Measurements from ENCODE around the gene KRTAP3-3. TPM values are rescaled to one million over a fixed set of nuclear protein-coding genes. Genes with fewer than 3 reads are reported as not detected.

Gene KRTAP3-3
- total and polyA plus RNA-seq, 2 of the 8 experiments (the other 6 are each of a cell fraction or from before 2014, with no cell fraction given): not detected

- Histone ChIP-seq H2BK120ac (replicated peaks; ENCODE audit: low read depth, low read length) (no peak overlapping the region), H3K4me1 (replicated peaks in 1 of 4; ENCODE audit: control insufficient read depth in 3 of 4, insufficient read depth in 4 of 4, low read length in 3 of 4) (peaks cover 0 to 7% (median 0%) of the 10 kb centered on the region in 4 experiments; a peak in 2 of 7 replicates), H4K5ac (ENCODE audit: insufficient read length, low read depth, low read length) (no peak overlapping the region), H3K27me3 (replicated peaks in 1 of 4; ENCODE audit: control insufficient read depth in 3 of 4, extremely low read depth in 1 of 4, insufficient read depth in 3 of 4, low read length in 3 of 4) (no peaks in the 10 kb centered on the region), H2BK12ac (ENCODE audit: low read depth, low read length) (peak overlapping the region; percentile 4; the same call in 1 of the 2 replicates), H3K23me2 (ENCODE audit: low read depth, low read length) (no peaks in the 10 kb centered on the region), H3K36me3 (ENCODE audit: control insufficient read depth in 2 of 4, insufficient read depth in 4 of 4, low read length in 3 of 4) (no peaks in the 10 kb centered on the region), H3K4me3 (ENCODE audit: extremely low read depth in 1 of 4, insufficient read depth in 2 of 4, low read depth in 3 of 4, low read length in 4 of 4) (no peak overlapping the region), H3K9me3 (ENCODE audit: insufficient read depth in 2 of 2, low read depth in 1 of 2, low read length in 1 of 2) (no peaks in the 10 kb centered on the region), H3K23ac (ENCODE audit: insufficient read length) (no peak overlapping the region), H3K4ac (replicated peaks; ENCODE audit: insufficient read length, low read depth, low read length) (no peak overlapping the region), H2BK15ac (ENCODE audit: low read length) (no peak overlapping the region), H4K20me1 (replicated peaks in 1 of 2; ENCODE audit: control insufficient read depth in 1 of 2, insufficient read depth in 2 of 2, low read length in 2 of 2) (no peaks in the 10 kb centered on the region), H3K79me1 (ENCODE audit: low read depth, low read length) (no peaks in the 10 kb centered on the region), H3K14ac (ENCODE audit: insufficient read length) (no peak overlapping the region), H3K9ac (replicated peaks in 1 of 4; ENCODE audit: extremely low read depth in 1 of 4, low read depth in 3 of 4, low read length in 3 of 4) (no peak overlapping the region), H3K4me2 (ENCODE audit: insufficient read depth in 1 of 2, low read depth in 2 of 2, low read length in 2 of 2) (no peak overlapping the region), H3K18ac (ENCODE audit: extremely low read depth, low read length) (no peak overlapping the region), H3K27ac (ENCODE audit: low read depth, low read length) (no peak overlapping the region), H4K8ac (ENCODE audit: extremely low read depth, insufficient read depth, low read length) (no peak overlapping the region), H2AFZ (ENCODE audit: low read length) (no peak overlapping the region), H4K91ac (replicated peaks; ENCODE audit: insufficient read length, low read length) (no peak overlapping the region), H3K56ac (replicated peaks; ENCODE audit: insufficient read length, low read depth, low read length) (no peak overlapping the region), H2BK20ac (ENCODE audit: low read length) (no peak overlapping the region), H2AK5ac (ENCODE audit: low read depth, low read length) (no peak overlapping the region), H2BK5ac (ENCODE audit: low read depth, low read length) (no peak overlapping the region), H3K79me2 (ENCODE audit: control insufficient read depth in 1 of 2, insufficient read depth in 2 of 2, low read length in 2 of 2) (no peaks in the 10 kb centered on the region)
- ChIA-PET POLR2A (ENCODE audit: partially characterized antibody) (interaction anchor here (1.1 kb wide), 1 partner anchor 20 kb away, joined by 4 read pairs; no protein-coding TSS in a partner anchor), CTCF (ENCODE audit: partially characterized antibody) (interaction anchor here (0.6 to 1.0 kb wide), 2 partner anchors 26 to 692 kb away, joined by 3 read pairs; no protein-coding TSS in a partner anchor)
- DNase-seq (ENCODE audit: low read depth in 1 of 2, low spot score in 2 of 2) (no peak), FAIRE-seq (no peak)
- 85% methylated on average over 8 of the region's 8 CpGs; no CpG with 5 or more reads in 1 of the 2 experiments for WGBS, 2 experiments (ENCODE audit: extremely low coverage in 1 of 2, insufficient coverage in 1 of 2, insufficient read length in 1 of 2, insufficient replicate concordance in 2 of 2, low coverage in 1 of 2, low lambda C conversion rate in 2 of 2, missing lambda C conversion rate in 1 of 2)
- TF ChIP-seq POU5F1 (IDR thresholded peaks at IDR 0.05; ENCODE audit: low read depth, low read length): no peak
- TF ChIP-seq, protein P1, sequence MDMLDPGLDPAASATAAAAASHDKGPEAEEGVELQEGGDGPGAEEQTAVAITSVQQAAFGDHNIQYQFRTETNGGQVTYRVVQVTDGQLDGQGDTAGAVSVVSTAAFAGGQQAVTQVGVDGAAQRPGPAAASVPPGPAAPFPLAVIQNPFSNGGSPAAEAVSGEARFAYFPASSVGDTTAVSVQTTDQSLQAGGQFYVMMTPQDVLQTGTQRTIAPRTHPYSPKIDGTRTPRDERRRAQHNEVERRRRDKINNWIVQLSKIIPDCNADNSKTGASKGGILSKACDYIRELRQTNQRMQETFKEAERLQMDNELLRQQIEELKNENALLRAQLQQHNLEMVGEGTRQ (IDR thresholded peaks at IDR 0.05; ENCODE audit: low read length): no peak
- no peak for TF ChIP-seq CTBP2 (IDR thresholded peaks at IDR 0.05; ENCODE audit: borderline replicate concordance, insufficient read depth, insufficient read length, low read length)
- TF ChIP-seq TBP (IDR thresholded peaks at IDR 0.05; ENCODE audit: low read depth, low read length): no peak
- TF ChIP-seq CEBPB (IDR thresholded peaks at IDR 0.05; ENCODE audit: low read depth, low read length): no peak
- TF ChIP-seq JUND (IDR thresholded peaks at IDR 0.05; ENCODE audit: low read length): no peak
- TF ChIP-seq NRF1 (IDR thresholded peaks at IDR 0.05; ENCODE audit: low read depth, low read length): no peak
- no peak for TF ChIP-seq CHD1 (IDR thresholded peaks at IDR 0.05; ENCODE audit: low read depth, low read length)
- no peak for TF ChIP-seq SRF (IDR thresholded peaks at IDR 0.05; ENCODE audit: low read depth, low read length)
- no peak for TF ChIP-seq KDM4A (IDR thresholded peaks at IDR 0.05; ENCODE audit: low read depth, low read length, severe bottlenecking)
- TF ChIP-seq, protein P2, sequence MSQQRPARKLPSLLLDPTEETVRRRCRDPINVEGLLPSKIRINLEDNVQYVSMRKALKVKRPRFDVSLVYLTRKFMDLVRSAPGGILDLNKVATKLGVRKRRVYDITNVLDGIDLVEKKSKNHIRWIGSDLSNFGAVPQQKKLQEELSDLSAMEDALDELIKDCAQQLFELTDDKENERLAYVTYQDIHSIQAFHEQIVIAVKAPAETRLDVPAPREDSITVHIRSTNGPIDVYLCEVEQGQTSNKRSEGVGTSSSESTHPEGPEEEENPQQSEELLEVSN (IDR thresholded peaks at IDR 0.05): no peak
These were observed 37.3 kb downstream of the KRTAP3-3 start for GRCh38 chr17:40956401-40957254.
